ENCODE data around the gene DGCR6. TPM values are rescaled to one million over a fixed set of nuclear protein-coding genes. Genes with fewer than 3 reads are reported as not detected.
"Not testable (repeated sequence)": the region's sequence is repeated elsewhere in the genome, so short reads cannot be mapped to it uniquely, and the experiment has no call there.

Gene DGCR6
- total RNA-seq, 1 experiment from 2014 or later: 1.7 TPM

- Mint-ChIP-seq H3K4me3 (ENCODE audit: unreplicated experiment) (no peak overlapping the region), H3K9me3 (ENCODE audit: unreplicated experiment) (no peaks in the 10 kb centered on the region), H3K36me3 (ENCODE audit: insufficient read depth, unreplicated experiment) (no peaks in the 10 kb centered on the region), H3K27ac (ENCODE audit: low read depth, unreplicated experiment) (no peak overlapping the region), H3K4me1 (ENCODE audit: insufficient read depth, unreplicated experiment) (no peaks in the 10 kb centered on the region), H3K27me3 (ENCODE audit: insufficient read depth, unreplicated experiment) (no peaks in the 10 kb centered on the region)
- intact Hi-C loops (cut with micrococcal nuclease): no loop called here
- ChIA-PET POLR2A (no interaction called here), CTCF (no interaction called here)
- no peak for DNase-seq (ENCODE audit: unreplicated experiment)
- no TSS peak for BruUV-seq (replicated peaks)
- TF ChIP-seq CTCF (IDR thresholded peaks at IDR 0.05; ENCODE audit: unreplicated experiment): no peak
Measured at GRCh38 chr22:18952022-18952421, 45.9 kb downstream of the DGCR6 start.

DNA sequence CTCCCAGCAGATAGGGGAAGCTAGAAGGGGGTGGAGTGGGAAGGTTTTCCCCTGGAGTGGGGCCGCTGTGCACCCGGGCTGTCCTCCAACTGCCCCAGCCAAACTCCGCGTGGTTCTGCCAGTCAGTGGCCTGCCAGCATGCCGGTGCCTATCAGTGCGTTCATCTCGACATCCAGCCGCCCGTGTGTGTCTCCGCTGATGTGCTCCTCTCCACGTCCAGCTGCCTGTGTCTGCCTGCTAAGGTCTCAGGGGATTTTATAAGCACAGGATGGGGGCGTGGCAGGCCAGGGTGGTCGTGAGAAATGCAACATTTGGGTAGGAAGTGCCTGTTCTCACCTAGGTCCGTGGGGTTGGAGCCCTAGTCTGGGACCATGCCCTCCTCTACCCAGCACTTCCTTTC, 47.0 kb downstream of the DGCR6 start:
- BruUV-seq (replicated peaks); POLR2A ChIA-PET; H3K9me3 Mint-ChIP-seq (ENCODE audit: unreplicated experiment); H3K4me3 Mint-ChIP-seq (ENCODE audit: unreplicated experiment); intact Hi-C loops (cut with micrococcal nuclease); H3K27me3 Mint-ChIP-seq (ENCODE audit: insufficient read depth, unreplicated experiment); H3K4me1 Mint-ChIP-seq (ENCODE audit: insufficient read depth, unreplicated experiment); H3K36me3 Mint-ChIP-seq (ENCODE audit: insufficient read depth, unreplicated experiment); H3K27ac Mint-ChIP-seq (ENCODE audit: low read depth, unreplicated experiment); DNase-seq (ENCODE audit: unreplicated experiment): not testable (repeated sequence)
- CTCF ChIA-PET: interaction anchor here (0.9 to 1.1 kb wide), 2 partner anchors 45 to 169 kb away, joined by 3 to 4 read pairs; partner anchors contain the start of gene DGCR2

DNA sequence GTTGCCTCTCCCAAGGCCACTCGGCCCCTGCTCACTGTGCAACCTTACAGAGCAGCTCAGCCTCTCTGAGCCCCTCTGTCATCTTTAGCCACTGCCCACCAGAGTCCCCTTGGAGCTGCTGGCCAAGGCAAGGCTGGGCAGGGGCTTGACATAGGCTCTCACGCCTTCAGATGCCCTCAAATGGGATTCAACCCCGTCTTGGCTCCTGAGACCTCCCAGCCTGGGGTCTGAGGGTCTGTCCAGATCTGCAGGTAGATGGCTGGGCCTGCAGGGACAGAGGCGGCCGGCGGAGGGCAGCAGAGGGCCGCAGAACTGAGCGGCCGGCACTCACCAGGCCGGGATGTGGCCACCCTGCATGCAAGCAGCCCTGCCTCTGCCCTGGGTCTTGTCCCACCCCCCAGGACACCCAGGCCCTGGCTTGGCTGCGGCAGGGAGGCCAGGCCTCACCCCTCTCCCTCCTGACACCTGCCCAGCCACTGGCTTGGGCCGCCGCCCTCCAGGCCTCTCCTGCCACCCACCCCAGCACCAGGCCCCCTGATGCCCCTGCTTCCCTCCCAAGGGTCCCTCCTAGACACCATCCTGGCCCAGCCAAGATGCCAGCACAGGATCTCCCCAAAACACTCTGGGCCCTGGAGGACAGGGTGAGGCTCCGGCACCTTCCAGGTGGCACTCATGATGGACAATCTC, 48.3 kb downstream of the DGCR6 start:
- intact Hi-C loops (cut with micrococcal nuclease); H3K27ac Mint-ChIP-seq (ENCODE audit: low read depth, unreplicated experiment): not testable (repeated sequence)
- CTCF ChIA-PET: interaction anchor here (0.6 to 1.1 kb wide), 6 partner anchors 11 to 391 kb away, joined by 3 to 4 read pairs (median 3); no protein-coding TSS in a partner anchor

DNA sequence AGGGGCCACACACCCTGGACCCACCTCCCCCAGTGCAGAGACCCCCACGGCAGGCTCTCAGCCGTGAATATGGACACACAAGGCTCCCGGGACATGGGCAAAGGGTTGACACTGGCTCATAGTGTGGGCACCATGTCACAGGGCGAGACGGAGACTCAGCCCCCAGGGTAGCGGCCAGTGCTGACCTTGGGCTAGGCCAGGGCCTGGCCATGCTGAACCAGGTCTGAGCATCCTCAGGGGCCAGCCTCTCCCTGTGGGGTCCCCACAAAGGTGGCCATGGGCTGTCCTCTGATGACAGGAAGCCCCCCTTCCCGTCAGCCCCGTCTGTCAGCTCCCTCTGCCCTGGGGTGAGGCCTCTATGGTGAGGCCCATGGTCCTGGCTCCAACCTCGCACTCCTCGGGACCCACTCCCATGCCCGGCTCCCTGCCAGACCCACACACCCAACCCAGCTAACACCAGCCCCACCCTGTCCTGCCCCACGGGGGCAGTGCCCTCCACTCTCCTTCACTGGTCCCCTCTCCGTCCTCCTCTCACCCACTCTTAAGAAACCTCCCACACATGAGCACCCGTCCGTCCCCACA, 49.0 kb downstream of the DGCR6 start:
- Mint-ChIP-seq H3K9me3 (ENCODE audit: unreplicated experiment) (no peaks in the 10 kb centered on the region), H3K4me3 (ENCODE audit: unreplicated experiment) (no peak overlapping the region), H3K27ac (ENCODE audit: low read depth, unreplicated experiment) (no peak overlapping the region), H3K36me3 (ENCODE audit: insufficient read depth, unreplicated experiment) (no peaks in the 10 kb centered on the region), H3K4me1 (ENCODE audit: insufficient read depth, unreplicated experiment) (peaks cover 6% of the 10 kb centered on the region), H3K27me3 (ENCODE audit: insufficient read depth, unreplicated experiment) (peaks cover 10% of the 10 kb centered on the region)
- BruUV-seq (replicated peaks): no TSS peak
- DNase-seq (ENCODE audit: unreplicated experiment): no peak
- TF ChIP-seq CTCF (IDR thresholded peaks at IDR 0.05; ENCODE audit: unreplicated experiment): no peak
- intact Hi-C loops (cut with micrococcal nuclease): no loop called here
- CTCF ChIA-PET: interaction anchor here (0.8 to 1.5 kb wide), 2 partner anchors 88 to 107 kb away, joined by 4 read pairs; no protein-coding TSS in a partner anchor
- POLR2A ChIA-PET: no interaction called here

More for the DNA sequence above, 48.3 kb downstream of the DGCR6 start:
- H3K36me3 Mint-ChIP-seq (ENCODE audit: insufficient read depth, unreplicated experiment); BruUV-seq (replicated peaks); H3K4me1 Mint-ChIP-seq (ENCODE audit: insufficient read depth, unreplicated experiment); POLR2A ChIA-PET; H3K27me3 Mint-ChIP-seq (ENCODE audit: insufficient read depth, unreplicated experiment); H3K4me3 Mint-ChIP-seq (ENCODE audit: unreplicated experiment); H3K9me3 Mint-ChIP-seq (ENCODE audit: unreplicated experiment): not testable (repeated sequence)
- DNase-seq (ENCODE audit: unreplicated experiment): peak; percentile 56
- peak; percentile 77 for TF ChIP-seq CTCF (IDR thresholded peaks at IDR 0.05; ENCODE audit: unreplicated experiment)

Measured in MCF 10A (cell line).